Pancreas (tissue), 10 donors: ENCODE measurements around the gene B3GNT7. TPM values are rescaled to one million over a fixed set of nuclear protein-coding genes. Genes with fewer than 3 reads are reported as not detected.
A peak's percentile ranks its signal among the peaks of the same experiment; 100 is the strongest.

Experiments
- ATAC-seq, 4 donors: fragments of 200-7000 bp; cut with Tn5 transposase; one replicate each; pipeline versions ENCODE4 v1.8.0 to v1.9.1; 2020; ENCODE audit warnings: mild to moderate bottlenecking in 4 of 4, moderate library complexity in 4 of 4
- DNase-seq, 6 donors: peaks; one replicate each; pipeline ENCODE4 v3.0.0-alpha.2; 2020
- FAIRE-seq: peaks from 2 replicates; lab custom pipeline; 2012; peaks lifted over from hg19 to GRCh38; lab: Jason Lieb, UNC
- H3K27ac ChIP-seq, 4 donors: fragments of 200-600 bp; sonication (generic); 1 replicate in 3 of 4; 2 replicates in 1 of 4; pipeline versions ENCODE4 v1.5.0 to v1.8.0; 2020
- H3K27me3 ChIP-seq, 4 donors: fragments of 200-600 bp; one replicate each; pipeline ENCODE4 v1.8.0; 2021
- H3K36me3 ChIP-seq, 3 donors: fragments of 200-600 bp; sonication (generic) in 1 of 3; one replicate each; pipeline versions ENCODE4 v1.5.0 to v1.8.0; 2020 to 2021
- H3K4me1 ChIP-seq, 3 donors: fragments of 200-600 bp; one replicate each; pipeline ENCODE4 v1.8.0; 2021
- H3K4me3 ChIP-seq, 4 donors: fragments of 200-600 bp; sonication (generic) in 2 of 4; one replicate each; pipeline versions ENCODE4 v1.5.0 to v1.8.0; 2020 to 2021
- H3K9me3 ChIP-seq, 4 donors: fragments of 200-600 bp; one replicate each; pipeline ENCODE4 v1.8.0; 2021
- CTCF ChIP-seq, 4 donors: fragments of 200-600 bp; sonication (generic) in 3 of 4; IDR thresholded peaks; one replicate each; pipeline versions ENCODE4 v1.5.0 to v1.8.0; 2021; ENCODE audit warnings: antibody characterized with exemption in 4 of 4
- WGBS, 2 donors: extraction: QIAGEN DNeasy Blood & Tissue Kit; methylation state at CpG; one replicate each; pipeline ENCODE4 v1.1.7; 2013; 5-methylcytosine and 5-hydroxymethylcytosine counted together
- intact Hi-C, 3 donors: fragments of 100-400 bp; cut with DNase I; formaldehyde crosslinking; loops; one replicate each; pipeline versions ENCODE4 v1.11.1 to v1.14.2; 2022
- polyA plus RNA-seq, 2 donors: library from polyadenylated mRNA; stranded (reverse); fragments of 200-250 nt; gene quantifications; one replicate each; pipeline ENCODE4 v1.2.3, GENCODE V29; 2013
- total RNA-seq, 6 donors: library from RNA; stranded (reverse); fragmentation: NEBNext Ultra II Directional in 4 of 6; extraction: Animal tissue kit (Norgen Biotek cat#: 25700) in 4 of 6; gene quantifications; one replicate each; pipeline versions ENCODE4 v1.2.1 to v1.2.4, GENCODE V29; 2021 to 2023
- donor health status: healthy with polysubstance abuse.
- donor health status: DM: no; HTN: no; CAD: no; lungs with moderate emphysema.
- donor health status: DM: no; HTN: no; CAD: no.
- donor health status: control.
- donor health status: control.
- donor health status: Bipolar disorder and iron deficiency.
- donor health status: DM: yes; HTN: yes; CAD: no.
- donor health status: DM: no; HTN: no; CAD: no.
- donor health status: DM: no; HTN: no; CAD: no.
- donor health status: DM: yes; HTN: yes; CAD: no.

The B3GNT7 gene
- total and polyA plus RNA-seq, 8 donors, result 5.6 to 34.5 (median 12.1) TPM

DNA sequence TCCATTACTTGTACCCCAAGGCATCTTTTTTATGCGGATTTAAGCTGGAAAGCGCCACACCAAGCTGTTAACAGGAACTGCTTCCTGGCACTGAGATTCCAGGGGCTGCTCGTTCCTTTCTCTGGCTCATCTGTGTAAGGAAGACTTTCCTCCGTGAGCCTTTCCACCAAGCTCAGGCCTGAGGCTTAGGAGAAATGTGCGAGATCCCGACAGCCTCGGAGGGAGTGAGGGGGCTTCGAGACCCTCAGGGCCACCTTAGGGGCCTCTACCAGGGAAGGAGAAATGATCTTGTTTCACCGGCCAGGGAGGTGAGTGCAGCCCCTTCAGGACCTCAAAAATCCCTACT lies 17.1 kb downstream of the B3GNT7 start:
- Histone ChIP-seq H3K36me3 (no peaks in the 10 kb centered on the region), H3K4me1 (peaks cover 0 to 13% (median 9%) of the 10 kb centered on the region in 3 donors), H3K27ac (peak overlapping the region; percentile 62 to 94 (median 87)), H3K27me3 (no peaks in the 10 kb centered on the region), H3K9me3 (no peaks in the 10 kb centered on the region), H3K4me3 (peak overlapping the region in 3 of 4 donors; percentile 39 to 67 (median 43))
- FAIRE-seq, result no peak
- WGBS, 2 donors, result 29 to 36% methylated on average over 9 of the region's 9 CpGs
- intact Hi-C loops, result loop anchor here in 2 of 3 donors (5.0 to 10.0 kb wide), 3 partner anchors 120 to 188 kb away; no protein-coding TSS in a partner anchor
- TF ChIP-seq CTCF (IDR thresholded peaks at IDR 0.05), result no peak
- no peak for DNase-seq
- ATAC-seq, result peak in 2 of 4 donors; percentile 1 to 3

GRCh38 chr2:231413456-231413855 lies 17.9 kb downstream of the B3GNT7 start:
- Histone ChIP-seq H3K36me3 (no peaks in the 10 kb centered on the region), H3K4me1 (peaks cover 0 to 7% (median 5%) of the 10 kb centered on the region in 3 donors), H3K9me3 (no peaks in the 10 kb centered on the region), H3K4me3 (peak overlapping the region in 1 of 4 donors; percentile 1), H3K27ac (peak overlapping the region in 1 of 4 donors; percentile 89), H3K27me3 (no peaks in the 10 kb centered on the region)
- ATAC-seq, result no peak
- no peak for DNase-seq
- intact Hi-C loops, result loop anchor here in 2 of 3 donors (5.0 to 10.0 kb wide), 3 partner anchors 121 to 189 kb away; no protein-coding TSS in a partner anchor
- TF ChIP-seq CTCF (IDR thresholded peaks at IDR 0.05), result no peak
- FAIRE-seq, result no peak
- 88 to 91% methylated on average over 6 of the region's 6 CpGs for WGBS, 2 donors

- peaks cover 0 to 5% (median 4%) of the 10 kb centered on the region in 3 donors for H3K4me1 ChIP-seq
- H3K36me3 ChIP-seq, result no peaks in the 10 kb centered on the region
- intact Hi-C loops, result loop anchor here in 2 of 3 donors (5.0 to 10.0 kb wide), 3 partner anchors 122 to 189 kb away; no protein-coding TSS in a partner anchor
- no peak for TF ChIP-seq CTCF (IDR thresholded peaks at IDR 0.05)
- H3K27me3 ChIP-seq, result no peaks in the 10 kb centered on the region
- FAIRE-seq (no peak), DNase-seq (no peak), ATAC-seq (no peak)
- no peaks in the 10 kb centered on the region for H3K9me3 ChIP-seq
- peak overlapping the region in 1 of 4 donors; percentile 1 for H3K4me3 ChIP-seq
- peak overlapping the region in 1 of 4 donors; percentile 6 for H3K27ac ChIP-seq
- WGBS, 2 donors, result 40 to 43% methylated on average over 15 of the region's 15 CpGs
Measured at GRCh38 chr2:231413921-231414476, 18.5 kb downstream of the B3GNT7 start.

- no peak for DNase-seq
- intact Hi-C loops, result loop anchor here in 1 of 3 donors (10.0 kb wide), 1 partner anchor 190 kb away; no protein-coding TSS in a partner anchor
- peaks cover 0 to 5% (median 4%) of the 10 kb centered on the region in 3 donors for H3K4me1 ChIP-seq
- TF ChIP-seq CTCF (IDR thresholded peaks at IDR 0.05), result no peak
- H3K9me3 ChIP-seq, result no peaks in the 10 kb centered on the region
- ATAC-seq, result no peak
- no peaks in the 10 kb centered on the region for H3K36me3 ChIP-seq
- H3K27me3 ChIP-seq, result no peaks in the 10 kb centered on the region
- H3K27ac ChIP-seq, result no peak overlapping the region
- no peak overlapping the region for H3K4me3 ChIP-seq
- no peak for FAIRE-seq
Measured at GRCh38 chr2:231415029-231415428, 19.5 kb downstream of the B3GNT7 start.
